HPDE6-E6E7 (cell line): ENCODE results near the gene CAND1.

ENCODE experiments used
- DNase-seq: peaks from one replicate; pipeline ENCODE4 v3.0.0; 2011; ENCODE audit warnings: missing footprints; ENCODE audit errors: extremely low spot score

The CAND1 gene

GRCh38 chr12:67268896-67269632 lies at the start of gene CAND1:
TSS of gene CAND1 (plus strand) at chr12:67269358. CDS start at chr12:67269718, 360 bp downstream.
- peak; percentile 90 for DNase-seq

DNA sequence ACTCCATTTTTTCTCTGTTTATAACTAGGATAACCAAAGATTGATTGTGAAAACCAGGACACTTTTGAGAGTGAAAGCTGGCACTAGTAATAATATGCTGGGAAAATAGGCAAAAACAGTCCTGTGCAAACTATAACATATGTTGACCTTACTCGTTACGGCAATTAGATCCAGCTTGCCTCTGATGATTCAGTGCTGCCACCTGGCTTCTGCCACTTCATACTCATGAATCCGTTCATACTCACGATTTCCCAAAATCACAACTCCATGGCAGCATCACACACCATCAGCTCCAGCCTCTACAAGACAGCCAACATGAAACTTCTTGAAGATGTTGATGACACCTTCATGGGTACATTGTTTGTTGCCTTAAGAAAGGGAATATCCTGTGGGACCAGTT lies 49.1 kb upstream of the CAND1 start:
- DNase-seq = peak; percentile 35

DNA sequence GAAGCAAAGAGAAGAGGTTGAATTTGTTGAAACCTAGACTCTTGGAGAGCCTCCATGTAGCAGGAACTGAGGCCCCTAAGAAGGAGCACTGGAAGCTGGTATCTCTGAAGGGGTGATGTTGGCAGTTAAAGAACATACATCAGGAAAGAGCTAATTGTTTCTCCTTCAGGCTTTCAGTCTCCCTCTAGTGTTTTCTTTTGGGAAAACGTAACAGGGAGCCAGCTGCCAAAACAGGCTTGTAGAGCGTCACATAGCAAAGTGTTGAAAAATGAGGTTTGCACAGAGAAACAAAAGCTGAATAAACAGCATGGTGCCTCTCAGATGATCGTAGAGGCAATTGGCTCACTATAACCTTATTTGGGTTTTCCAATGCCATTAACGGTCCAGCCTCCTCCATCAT lies 46.9 kb upstream of the CAND1 start:
- peak; percentile 11 for DNase-seq

DNA sequence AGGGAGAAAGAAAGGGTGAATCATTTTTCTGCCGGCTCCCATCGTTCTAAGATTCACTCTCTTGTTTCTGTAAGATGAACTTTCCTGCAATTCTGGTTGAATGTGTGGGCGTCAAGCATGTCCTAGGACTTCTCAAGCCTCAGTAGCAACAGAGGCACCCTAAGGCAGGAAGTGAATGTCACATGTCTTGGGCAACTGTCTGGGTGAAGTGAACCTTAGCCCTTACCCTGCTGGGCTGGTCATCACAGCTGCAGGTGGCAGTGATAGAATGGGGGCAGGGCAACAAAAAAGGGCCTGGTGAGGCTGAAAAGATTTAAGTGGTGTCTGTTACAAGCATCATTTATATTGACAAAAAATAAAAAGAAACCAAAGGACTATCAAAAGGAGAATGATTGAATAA lies 45.9 kb upstream of the CAND1 start:
- no peak for DNase-seq

- DNase-seq = no peak
Measured at GRCh38 chr12:67237231-67237630, 31.9 kb upstream of the CAND1 start.

- DNase-seq = no peak
Measured at GRCh38 chr12:67239061-67239460, 30.1 kb upstream of the CAND1 start.

DNA sequence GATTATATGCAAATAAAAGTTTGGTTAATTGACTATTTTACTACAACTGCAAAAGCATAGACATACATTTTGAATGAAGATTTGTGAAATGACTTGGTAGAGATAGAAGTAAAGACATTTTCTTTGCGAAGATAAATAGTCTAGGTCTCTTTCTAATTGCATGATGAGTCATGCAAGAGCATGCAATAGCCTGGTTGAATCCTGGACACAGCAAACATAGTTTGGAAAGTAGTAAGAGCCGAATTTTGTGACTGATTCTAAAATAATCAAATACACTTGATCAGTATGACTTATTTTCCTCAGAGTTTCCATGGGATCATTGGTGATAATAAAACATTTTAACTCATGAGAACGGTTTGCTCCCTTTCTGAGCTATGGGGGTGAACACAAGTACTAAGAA lies 27.7 kb upstream of the CAND1 start:
- no peak for DNase-seq

- no peak for DNase-seq
Measured at GRCh38 chr12:67243260-67243659, 25.9 kb upstream of the CAND1 start.

DNA sequence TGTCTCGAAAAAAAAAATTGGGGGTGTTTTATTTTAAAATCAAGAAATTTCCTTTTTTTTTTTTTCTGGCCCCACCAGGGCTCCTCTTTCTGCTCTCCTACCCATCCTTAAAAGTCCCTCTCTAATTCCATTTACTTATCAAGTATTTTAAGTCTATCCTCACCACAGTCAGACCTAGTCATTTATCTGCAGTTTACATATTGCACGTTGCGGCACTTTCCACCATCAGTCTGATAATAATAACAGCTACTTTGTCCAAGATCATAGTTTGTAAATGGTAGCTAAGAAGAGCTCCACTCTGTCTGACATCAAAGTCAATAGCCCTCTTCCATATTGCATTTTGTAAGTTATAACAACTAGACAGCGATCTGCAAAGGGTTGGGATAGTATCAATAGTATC lies 23.6 kb upstream of the CAND1 start:
- DNase-seq = no peak

DNA sequence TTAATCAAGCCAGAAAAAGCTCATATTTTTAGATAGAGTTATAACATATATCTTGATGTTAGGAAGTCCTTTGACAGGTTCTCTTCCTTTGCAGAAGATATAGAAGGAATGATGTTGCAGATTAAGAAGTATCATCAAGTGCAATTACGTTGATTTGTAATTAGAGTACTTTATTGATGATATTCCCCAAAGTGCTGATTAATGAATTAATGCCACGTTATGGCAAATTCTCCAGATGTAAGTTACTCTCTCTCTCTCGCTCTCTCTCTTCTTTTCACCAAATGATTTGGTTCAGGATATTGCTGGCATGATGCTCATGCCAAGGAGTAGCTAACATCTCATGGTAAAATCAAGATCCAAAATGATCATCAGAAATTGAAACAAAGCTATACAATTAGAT lies 18.1 kb upstream of the CAND1 start:
- no peak for DNase-seq

- DNase-seq = no peak
Measured at GRCh38 chr12:67254372-67255026, 14.7 kb upstream of the CAND1 start.

GRCh38 chr12:67256649-67257048 lies 12.5 kb upstream of the CAND1 start:
- DNase-seq = no peak

- DNase-seq = no peak
Measured at GRCh38 chr12:67263471-67263870, 5.7 kb upstream of the CAND1 start.

GRCh38 chr12:67268335-67268895 lies 743 bp upstream of the CAND1 start:
- DNase-seq = peak; percentile 97

DNA sequence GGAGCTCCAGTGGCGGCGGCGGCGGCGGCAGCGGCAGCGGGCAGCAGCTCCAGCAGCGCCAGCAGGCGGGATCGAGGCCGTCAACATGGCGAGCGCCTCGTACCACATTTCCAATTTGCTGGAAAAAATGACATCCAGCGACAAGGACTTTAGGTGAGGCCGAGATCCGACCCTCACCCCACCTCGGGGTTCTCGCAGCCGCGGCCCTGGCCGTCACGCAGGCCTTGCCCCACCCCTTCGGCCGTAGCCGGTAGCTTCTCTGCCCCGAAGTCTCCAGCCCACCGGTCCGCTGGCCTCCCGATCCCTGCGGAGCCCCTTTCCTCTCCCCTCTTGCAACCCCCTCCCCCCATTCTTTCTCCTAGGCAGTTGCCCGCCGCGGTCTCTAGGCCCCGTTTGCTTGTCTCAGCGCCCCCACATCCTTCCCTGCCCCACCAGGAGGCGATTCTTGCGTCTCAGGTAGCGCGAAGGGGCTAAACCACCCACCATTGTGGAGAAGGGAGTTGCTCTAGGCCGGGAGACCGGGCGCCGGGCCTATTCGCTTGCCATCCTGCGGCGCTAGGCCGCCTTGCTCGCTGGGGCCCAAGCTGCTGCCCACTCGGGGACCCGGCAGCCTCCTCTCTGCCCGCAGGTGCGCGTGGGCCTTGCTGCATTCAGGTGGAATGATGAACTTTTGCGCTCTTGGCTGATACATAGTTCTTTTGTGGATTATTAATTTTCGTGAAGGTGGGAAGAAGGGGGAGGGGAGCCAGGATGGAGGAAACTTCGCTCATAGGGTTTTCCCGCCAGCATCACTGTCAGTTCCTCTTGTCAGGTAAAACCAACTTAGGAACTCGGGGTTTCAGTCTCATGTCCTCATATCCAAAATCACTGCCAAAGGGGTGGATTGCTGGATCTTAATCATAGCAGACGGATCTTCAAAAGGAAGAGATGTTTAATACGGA lies 745 bp downstream of the CAND1 start:
- DNase-seq = peak; percentile 11

GRCh38 chr12:67270622-67271021 lies 1.5 kb downstream of the CAND1 start:
- DNase-seq = no peak

GRCh38 chr12:67271976-67272375 lies 2.8 kb downstream of the CAND1 start:
- DNase-seq = no peak

- DNase-seq = no peak
Measured at GRCh38 chr12:67274186-67274585, 5.0 kb downstream of the CAND1 start.

DNA sequence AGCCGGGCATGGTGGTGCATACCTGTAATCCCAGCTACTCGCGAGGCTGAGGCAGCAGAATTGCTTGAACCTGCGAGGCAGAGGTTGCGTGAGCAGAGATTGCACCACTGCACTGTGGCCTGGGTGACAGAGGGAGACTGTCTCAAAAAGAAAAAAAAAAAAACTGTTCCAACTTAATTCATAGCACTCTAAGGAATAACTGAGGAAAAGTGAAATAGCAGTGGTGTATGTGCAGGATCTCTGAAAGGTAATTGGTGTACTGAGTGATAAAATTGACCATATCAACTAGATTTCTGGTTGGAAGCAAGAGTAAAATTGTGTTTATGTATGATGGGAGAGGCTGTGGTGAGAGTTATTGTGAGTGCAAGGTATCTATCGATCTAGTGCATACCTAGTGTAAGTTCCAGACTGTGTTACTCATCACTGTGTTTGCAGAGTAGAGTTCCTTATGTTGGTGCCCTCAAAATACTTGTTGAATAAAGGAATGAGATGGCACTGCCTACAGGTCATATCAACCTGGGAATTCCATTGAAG lies 6.3 kb downstream of the CAND1 start:
- peak; percentile 5 for DNase-seq

GRCh38 chr12:67276421-67276820 lies 7.3 kb downstream of the CAND1 start:
- DNase-seq = no peak

DNA sequence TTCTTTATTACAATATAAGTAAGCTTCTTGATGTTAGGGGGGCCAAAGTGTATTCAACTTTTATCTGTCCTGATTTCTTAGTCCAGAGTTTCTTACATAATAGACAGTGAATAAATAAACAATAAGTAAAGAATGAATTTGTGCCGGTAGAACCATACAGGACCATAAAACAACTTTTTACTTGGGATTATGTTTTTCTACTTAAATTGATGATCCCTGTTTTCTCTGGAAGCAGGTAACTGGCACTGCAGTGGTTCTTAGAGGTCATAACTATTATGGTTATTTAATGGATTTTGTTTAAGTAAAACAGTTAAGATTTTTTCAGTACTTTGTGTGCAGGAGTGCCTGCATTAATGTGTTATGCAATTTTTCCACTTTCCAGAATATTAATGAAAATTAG lies 10.5 kb downstream of the CAND1 start:
- no peak for DNase-seq

DNA sequence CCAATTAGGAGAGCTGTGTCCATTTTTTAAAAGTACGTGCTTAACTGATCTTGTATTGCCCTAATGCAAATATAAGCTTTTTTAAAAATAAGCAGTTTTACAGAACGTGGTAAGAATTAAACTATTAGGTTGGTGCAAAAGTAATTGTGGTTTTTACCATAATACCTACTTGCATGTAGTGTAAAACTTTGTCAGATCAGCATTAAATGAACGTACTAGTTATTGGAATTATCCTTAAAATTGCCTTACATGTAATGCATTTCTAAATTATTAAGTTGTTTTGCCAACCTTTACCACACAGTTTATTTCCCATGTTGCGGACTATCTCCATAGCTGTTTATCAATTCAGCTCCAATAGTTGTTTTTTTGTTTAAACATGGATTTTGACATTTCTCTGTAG lies 10.9 kb downstream of the CAND1 start:
- no peak for DNase-seq
